SW 1271 (cell line): ENCODE measurements around the gene CEPT1.
"Not testable (repeated sequence)": the region's sequence is repeated elsewhere in the genome, so short reads cannot be mapped to it uniquely, and the experiment has no call there.

Source experiments
- DNase-seq, 2 experiments: peaks; one replicate each; lab custom pipeline; 2025; lab: John Stamatoyannopoulos, UW

Gene CEPT1

GRCh38 chr1:111139956-111140679 is at the start of gene CEPT1, which contains the start of gene DRAM2:
Gene CEPT1 (plus strand): TSS chr1:111140223. CDS start chr1:111147715, 7,492 bp downstream.
Gene DRAM2 (minus strand): TSS chr1:111140093. CDS start chr1:111131554, 8,539 bp downstream.
- DNase-seq = peak; percentile 59 to 80

- DNase-seq = not testable (repeated sequence)
These were observed 44.6 kb upstream of the CEPT1 start for GRCh38 chr1:111095421-111095820.

- no peak for DNase-seq
These were observed 42.5 kb upstream of the CEPT1 start for GRCh38 chr1:111097356-111098099.

- DNase-seq = no peak
These were observed 40.7 kb upstream of the CEPT1 start for GRCh38 chr1:111099289-111099688.

GRCh38 chr1:111101854-111102642 is 38.0 kb upstream of the CEPT1 start:
- DNase-seq = no peak

GRCh38 chr1:111104981-111105380 is 35.0 kb upstream of the CEPT1 start:
- no peak for DNase-seq

GRCh38 chr1:111110197-111110899 is 29.7 kb upstream of the CEPT1 start:
- DNase-seq = no peak

GRCh38 chr1:111116496-111116895 is 23.5 kb upstream of the CEPT1 start:
- DNase-seq = no peak

GRCh38 chr1:111126354-111126753 is 13.7 kb upstream of the CEPT1 start:
- DNase-seq = no peak

- DNase-seq = no peak
These were observed 11.9 kb upstream of the CEPT1 start for GRCh38 chr1:111127923-111128643.

GRCh38 chr1:111129376-111129775 is 10.6 kb upstream of the CEPT1 start:
- no peak for DNase-seq

- DNase-seq = no peak
These were observed 8.3 kb upstream of the CEPT1 start for GRCh38 chr1:111131693-111132092.

GRCh38 chr1:111133866-111134265 is 6.2 kb upstream of the CEPT1 start:
- DNase-seq = no peak

GRCh38 chr1:111139324-111139955 is 583 bp upstream of the CEPT1 start:
- DNase-seq = peak in 1 of 2 experiments; percentile 62

GRCh38 chr1:111140680-111140967 is 601 bp downstream of the CEPT1 start:
- DNase-seq = peak; percentile 8 to 45

GRCh38 chr1:111141245-111142220 is 1.5 kb downstream of the CEPT1 start:
- DNase-seq = no peak

- DNase-seq = no peak
These were observed 2.4 kb downstream of the CEPT1 start for GRCh38 chr1:111142356-111142975.

GRCh38 chr1:111145542-111145941 is 5.5 kb downstream of the CEPT1 start:
- no peak for DNase-seq
